Ascending aorta (tissue), 2 donors: ENCODE measurements around the gene ELFN2. TPM values are rescaled to one million over a fixed set of nuclear protein-coding genes. Genes with fewer than 3 reads are reported as not detected.

ENCODE experiments used
- DNase-seq, 2 donors: peaks; one replicate each; pipeline ENCODE4 v3.0.0-alpha.2; 2019; ENCODE audit warnings: low spot score in 2 of 2
- H3K27ac ChIP-seq, 2 donors: fragments of 200-600 bp; sonication (generic); one replicate each; pipeline ENCODE4 v1.5.1; 2016 to 2017; ENCODE audit warnings: mild to moderate bottlenecking in 1 of 2
- H3K27me3 ChIP-seq: fragments of 200-600 bp; sonication (generic); one replicate; pipeline ENCODE4 v1.5.1; 2017
- H3K36me3 ChIP-seq, 2 donors: fragments of 200-600 bp; sonication (generic); one replicate each; pipeline ENCODE4 v1.5.1; 2016
- H3K4me1 ChIP-seq, 2 donors: fragments of 200-600 bp; sonication (generic); one replicate each; pipeline ENCODE4 v1.5.1; 2016 to 2017; ENCODE audit warnings: mild to moderate bottlenecking in 1 of 2
- H3K4me3 ChIP-seq, 2 donors: fragments of 200-600 bp; sonication (generic); one replicate each; pipeline ENCODE4 v1.5.1; 2016 to 2017; ENCODE audit warnings: mild to moderate bottlenecking in 1 of 2
- H3K9me3 ChIP-seq, 2 donors: fragments of 200-600 bp; sonication (generic); one replicate each; pipeline ENCODE4 v1.5.1; 2016
- CTCF ChIP-seq, 3 experiments: fragments of 200-600 bp in 2 of 3; fragments of 450-650 bp in 1 of 3; sonication (generic) in 2 of 3; IDR thresholded peaks; one replicate each; pipeline ENCODE4 v1.5.1; 2016 to 2019; ENCODE audit warnings: antibody characterized with exemption in 3 of 3, mild to moderate bottlenecking in 1 of 3, moderate library complexity in 1 of 3
- intact Hi-C: fragments of 100-400 bp; cut with DNase I; formaldehyde crosslinking; loops from one replicate; pipeline ENCODE4 v1.15.1; 2023
- total RNA-seq: library from RNA; depleted of rRNA; stranded (reverse); fragments of >200 nt; gene quantifications from one replicate; pipeline ENCODE4 v1.1.0, GENCODE V29; 2016

ELFN2 gene
- total RNA-seq, 1 donor from 2014 or later: not detected

GRCh38 chr22:37363261-37363992, 63.9 kb downstream of the ELFN2 start:
- no peaks in the 10 kb centered on the region for H3K4me1 ChIP-seq
- no peak for DNase-seq
- no peaks in the 10 kb centered on the region for H3K9me3 ChIP-seq
- intact Hi-C loops: no loop called here
- no peak for TF ChIP-seq CTCF (IDR thresholded peaks at IDR 0.05)
- no peaks in the 10 kb centered on the region for H3K27me3 ChIP-seq
- no peaks in the 10 kb centered on the region for H3K36me3 ChIP-seq
- H3K4me3 ChIP-seq: no peak overlapping the region
- no peak overlapping the region for H3K27ac ChIP-seq

GRCh38 chr22:37362621-37363020, 64.7 kb downstream of the ELFN2 start:
- H3K27ac ChIP-seq: no peak overlapping the region
- H3K9me3 ChIP-seq: no peaks in the 10 kb centered on the region
- intact Hi-C loops: no loop called here
- H3K36me3 ChIP-seq: no peaks in the 10 kb centered on the region
- no peak for DNase-seq
- no peak overlapping the region for H3K4me3 ChIP-seq
- no peaks in the 10 kb centered on the region for H3K27me3 ChIP-seq
- TF ChIP-seq CTCF (IDR thresholded peaks at IDR 0.05): no peak
- H3K4me1 ChIP-seq: no peaks in the 10 kb centered on the region

- Histone ChIP-seq H3K27ac (no peak overlapping the region), H3K36me3 (no peaks in the 10 kb centered on the region), H3K4me3 (no peak overlapping the region), H3K27me3 (no peaks in the 10 kb centered on the region), H3K9me3 (no peaks in the 10 kb centered on the region), H3K4me1 (no peaks in the 10 kb centered on the region)
- TF ChIP-seq CTCF (IDR thresholded peaks at IDR 0.05): no peak
- DNase-seq: no peak
- intact Hi-C loops: no loop called here
These were observed 68.4 kb downstream of the ELFN2 start for GRCh38 chr22:37358917-37359316.

DNA sequence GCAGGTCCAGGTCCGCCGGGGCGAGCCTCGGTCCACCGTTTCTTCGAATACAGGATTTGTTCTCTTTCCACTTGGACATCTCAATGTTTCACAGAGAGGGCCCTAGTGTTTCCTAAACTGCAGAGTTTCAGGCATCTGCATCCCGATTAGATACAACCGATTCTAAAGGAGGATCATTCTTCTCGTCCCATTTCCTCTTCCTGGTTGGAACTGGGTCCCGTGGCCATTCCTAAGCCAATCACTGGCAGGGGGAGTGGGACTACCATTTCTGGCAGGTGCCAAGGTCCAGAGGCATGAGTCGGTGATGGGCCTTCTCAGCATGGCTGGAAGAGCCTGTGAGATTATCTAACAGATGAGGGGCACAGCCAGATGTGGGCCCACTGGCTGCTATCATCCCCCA, 68.9 kb downstream of the ELFN2 start:
- no peak for TF ChIP-seq CTCF (IDR thresholded peaks at IDR 0.05)
- Histone ChIP-seq H3K4me3 (no peak overlapping the region), H3K27me3 (no peaks in the 10 kb centered on the region), H3K36me3 (no peaks in the 10 kb centered on the region), H3K9me3 (no peaks in the 10 kb centered on the region), H3K27ac (no peak overlapping the region), H3K4me1 (no peaks in the 10 kb centered on the region)
- no peak for DNase-seq
- intact Hi-C loops: no loop called here

DNA sequence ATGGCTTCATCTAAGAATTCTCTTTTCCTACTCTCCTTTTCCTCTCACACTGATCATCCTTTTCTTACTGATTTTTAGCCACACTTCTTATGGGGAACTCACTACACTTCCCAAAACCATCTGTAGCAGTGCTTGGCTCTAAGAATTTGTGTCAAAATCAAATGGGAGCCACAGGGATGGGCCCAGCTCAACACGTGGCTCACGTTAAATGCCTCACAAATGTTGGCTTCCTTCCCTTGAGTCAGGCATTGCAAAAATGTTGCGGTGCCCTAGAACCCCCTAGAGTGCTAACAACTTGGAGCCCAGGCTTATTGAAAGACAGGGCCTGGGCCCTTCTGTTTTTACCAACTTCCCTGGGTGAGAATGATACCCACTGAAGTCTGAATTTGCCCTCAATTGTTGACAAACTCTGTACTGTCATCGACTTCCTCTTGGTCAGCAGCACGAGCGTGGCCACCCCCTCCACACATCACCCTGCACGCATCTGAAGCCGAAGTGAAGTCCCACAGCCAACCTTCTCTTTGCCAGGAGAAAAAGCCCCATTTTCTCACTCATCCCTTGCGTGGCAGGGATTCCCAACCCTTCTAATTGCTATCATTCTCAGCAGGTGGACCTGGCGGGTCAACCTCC, 69.7 kb downstream of the ELFN2 start:
- Histone ChIP-seq H3K9me3 (no peaks in the 10 kb centered on the region), H3K4me1 (no peaks in the 10 kb centered on the region), H3K4me3 (no peak overlapping the region), H3K36me3 (no peaks in the 10 kb centered on the region), H3K27ac (no peak overlapping the region), H3K27me3 (no peaks in the 10 kb centered on the region)
- intact Hi-C loops: no loop called here
- TF ChIP-seq CTCF (IDR thresholded peaks at IDR 0.05): no peak
- no peak for DNase-seq
